ENCODE results near the gene RHBDD2. TPM values are rescaled to one million over a fixed set of nuclear protein-coding genes. Genes with fewer than 3 reads are reported as not detected.
A peak's percentile ranks its signal among the peaks of the same experiment; 100 is the strongest.

Gene RHBDD2
- total RNA-seq, 4 donors from 2014 or later, result 28.5 to 52.1 (median 38.2) TPM

DNA sequence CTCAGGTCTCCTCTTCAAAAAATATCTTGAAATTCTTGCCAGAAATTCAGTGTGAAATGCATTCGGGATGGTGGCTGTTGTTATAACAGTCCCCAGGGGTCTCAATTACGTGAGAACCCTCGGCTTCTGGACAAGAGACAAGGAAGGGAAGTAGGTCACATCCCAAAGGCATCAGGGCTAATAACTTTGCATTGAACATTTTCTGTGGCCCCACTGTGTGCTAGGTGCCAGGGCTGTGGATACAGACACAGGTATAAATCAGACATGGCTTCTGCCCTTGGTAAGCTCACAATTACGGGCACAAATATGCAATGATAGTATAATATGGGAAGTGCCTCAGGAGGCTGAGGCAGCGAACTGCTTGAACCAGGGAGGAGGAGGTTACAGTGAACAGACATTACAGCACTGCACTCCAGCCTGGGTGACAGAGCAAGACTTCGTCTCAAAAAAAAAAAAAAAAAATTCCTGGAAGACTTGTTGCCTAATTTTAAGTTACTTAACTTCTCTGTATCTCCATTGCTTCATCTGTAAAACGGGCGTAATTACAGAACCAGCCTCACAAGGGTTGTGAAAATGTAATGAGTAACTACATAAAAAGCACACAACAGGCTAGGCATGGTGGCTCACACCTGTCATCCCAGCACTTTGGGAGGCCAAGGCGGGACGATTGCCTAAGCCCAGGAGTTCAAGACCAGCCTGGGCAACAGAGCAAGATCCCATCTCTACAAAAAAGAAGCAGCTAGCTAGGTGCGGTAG, 2.5 kb upstream of the RHBDD2 start:
- no peak for ATAC-seq
- no peak overlapping the region for H3K27ac ChIP-seq
- H3K36me3 ChIP-seq, result peaks cover 0 to 2% of the 10 kb centered on the region in 2 donors
- in situ Hi-C loops (cut with MboI; ENCODE audit: low sequenced_read_pairs in 4 of 4), result no loop called here
- H3K27me3 ChIP-seq, result no peaks in the 10 kb centered on the region
- no peak overlapping the region for H3K4me3 ChIP-seq
- no peak for DNase-seq
- intact Hi-C loops (cut with DNase I; ENCODE audit: low total_unique reads), result no loop called here
- TF ChIP-seq POLR2A (IDR thresholded peaks at IDR 0.05), result no peak
- TF ChIP-seq, protein P1, sequence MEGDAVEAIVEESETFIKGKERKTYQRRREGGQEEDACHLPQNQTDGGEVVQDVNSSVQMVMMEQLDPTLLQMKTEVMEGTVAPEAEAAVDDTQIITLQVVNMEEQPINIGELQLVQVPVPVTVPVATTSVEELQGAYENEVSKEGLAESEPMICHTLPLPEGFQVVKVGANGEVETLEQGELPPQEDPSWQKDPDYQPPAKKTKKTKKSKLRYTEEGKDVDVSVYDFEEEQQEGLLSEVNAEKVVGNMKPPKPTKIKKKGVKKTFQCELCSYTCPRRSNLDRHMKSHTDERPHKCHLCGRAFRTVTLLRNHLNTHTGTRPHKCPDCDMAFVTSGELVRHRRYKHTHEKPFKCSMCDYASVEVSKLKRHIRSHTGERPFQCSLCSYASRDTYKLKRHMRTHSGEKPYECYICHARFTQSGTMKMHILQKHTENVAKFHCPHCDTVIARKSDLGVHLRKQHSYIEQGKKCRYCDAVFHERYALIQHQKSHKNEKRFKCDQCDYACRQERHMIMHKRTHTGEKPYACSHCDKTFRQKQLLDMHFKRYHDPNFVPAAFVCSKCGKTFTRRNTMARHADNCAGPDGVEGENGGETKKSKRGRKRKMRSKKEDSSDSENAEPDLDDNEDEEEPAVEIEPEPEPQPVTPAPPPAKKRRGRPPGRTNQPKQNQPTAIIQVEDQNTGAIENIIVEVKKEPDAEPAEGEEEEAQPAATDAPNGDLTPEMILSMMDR (IDR thresholded peaks at IDR 0.05 in 4 of 5, conservative IDR thresholded peaks at IDR 0.05 in 1 of 5), result no peak
- peaks cover 15 to 19% of the 10 kb centered on the region in 2 donors for H3K4me1 ChIP-seq
- H3K9me3 ChIP-seq, result no peaks in the 10 kb centered on the region

DNA sequence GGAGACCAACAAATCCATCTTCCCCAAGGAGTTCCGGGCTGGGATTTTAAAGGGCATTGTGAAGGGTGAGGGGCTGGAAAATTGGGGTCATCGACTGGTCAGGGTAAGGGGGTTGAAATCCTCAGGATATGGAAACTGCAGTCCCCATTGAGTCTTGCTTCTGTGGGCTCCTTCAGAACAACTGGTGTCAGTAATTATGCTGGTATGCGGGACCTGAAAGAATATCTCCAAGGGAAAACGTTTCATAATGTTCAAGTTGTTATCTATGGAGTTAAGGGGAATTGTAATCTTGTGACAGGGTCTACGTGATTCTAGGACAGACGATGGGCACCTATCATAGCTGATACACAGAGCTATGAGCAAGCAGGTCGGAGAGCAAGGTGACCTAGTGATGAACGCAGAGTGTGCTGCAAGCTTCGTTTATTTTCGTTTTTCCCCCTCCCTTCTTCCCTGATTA, 494 bp upstream of the RHBDD2 start:
- H3K4me3 ChIP-seq, result peak overlapping the region; percentile 60 to 90 (median 79)
- in situ Hi-C loops (cut with MboI; ENCODE audit: low sequenced_read_pairs in 4 of 4) (no loop called here), intact Hi-C loops (cut with DNase I; ENCODE audit: low total_unique reads) (loop anchor here (2.0 kb wide), 2 partner anchors 36 to 116 kb away; partner anchors contain the start of genes POR and TMEM120A)
- no peaks in the 10 kb centered on the region for H3K27me3 ChIP-seq
- H3K36me3 ChIP-seq, result peaks cover 0 to 22% of the 10 kb centered on the region in 2 donors
- no peaks in the 10 kb centered on the region for H3K9me3 ChIP-seq
- DNase-seq, result no peak
- H3K27ac ChIP-seq, result peak overlapping the region; percentile 75 to 87 (median 82)
- ATAC-seq, result peak in 1 of 2 donors; percentile 51
- H3K4me1 ChIP-seq, result peaks cover 15 to 19% of the 10 kb centered on the region in 2 donors
- TF ChIP-seq POLR2A (IDR thresholded peaks at IDR 0.05), result no peak
- TF ChIP-seq, protein P1 (IDR thresholded peaks at IDR 0.05 in 4 of 5, conservative IDR thresholded peaks at IDR 0.05 in 1 of 5), result no peak

DNA sequence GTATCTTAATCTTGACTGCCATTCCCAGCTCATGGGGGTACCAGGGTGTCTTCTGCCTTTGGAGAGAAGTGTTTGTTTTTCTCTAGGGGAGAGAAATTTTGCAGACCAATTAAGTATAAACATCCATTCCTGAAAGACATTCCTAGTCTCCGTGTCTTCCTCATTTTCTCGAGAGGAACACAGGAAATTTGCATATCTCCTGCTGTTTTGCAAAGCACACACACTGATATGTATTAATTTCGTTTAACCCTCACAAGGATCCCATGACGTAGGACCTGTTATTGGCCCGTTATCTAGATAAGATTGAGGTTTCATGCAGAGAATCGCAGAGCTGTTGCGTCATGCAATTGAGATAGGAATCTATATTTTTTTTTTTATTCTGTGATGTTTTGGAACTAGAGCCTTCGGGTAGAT, 944 bp downstream of the RHBDD2 start:
- Histone ChIP-seq H3K4me1 (peaks cover 19% of the 10 kb centered on the region in 2 donors), H3K4me3 (peak overlapping the region; percentile 75 to 95 (median 86)), H3K27me3 (no peaks in the 10 kb centered on the region), H3K36me3 (peaks cover 0 to 37% of the 10 kb centered on the region in 2 donors), H3K27ac (peak overlapping the region in 3 of 4 donors; percentile 75 to 82 (median 76)), H3K9me3 (no peaks in the 10 kb centered on the region)
- DNase-seq (no peak), ATAC-seq (no peak)
- in situ Hi-C loops (cut with MboI; ENCODE audit: low sequenced_read_pairs in 4 of 4) (no loop called here), intact Hi-C loops (cut with DNase I; ENCODE audit: low total_unique reads) (loop anchor here (2.0 kb wide), 2 partner anchors 35 to 115 kb away; partner anchors contain the start of genes POR and TMEM120A)
- TF ChIP-seq, protein P1 (IDR thresholded peaks at IDR 0.05 in 4 of 5, conservative IDR thresholded peaks at IDR 0.05 in 1 of 5), result no peak
- TF ChIP-seq POLR2A (IDR thresholded peaks at IDR 0.05), result no peak

DNA sequence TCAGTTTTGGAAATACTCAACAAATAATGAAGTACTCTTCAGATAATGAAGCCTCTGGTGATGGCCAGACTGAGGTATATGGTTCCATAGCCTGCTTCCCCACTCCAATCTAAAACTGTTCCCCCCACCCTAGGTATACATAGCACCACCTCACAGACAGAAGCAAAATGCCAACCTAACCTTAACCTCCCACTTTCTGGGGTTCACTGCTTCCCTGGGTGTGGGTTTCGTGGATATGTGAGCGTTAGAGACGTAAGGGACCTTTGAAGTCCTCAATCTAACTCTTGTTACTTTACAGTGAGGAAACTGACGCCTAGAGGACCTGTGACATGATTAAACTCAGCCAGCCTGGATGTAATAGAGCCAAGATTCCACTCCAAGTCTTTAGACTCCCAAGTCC, 1.4 kb downstream of the RHBDD2 start:
- in situ Hi-C loops (cut with MboI; ENCODE audit: low sequenced_read_pairs in 4 of 4), result no loop called here
- Histone ChIP-seq H3K4me3 (no peak overlapping the region), H3K36me3 (peaks cover 0 to 41% of the 10 kb centered on the region in 2 donors), H3K27me3 (no peaks in the 10 kb centered on the region), H3K27ac (no peak overlapping the region), H3K4me1 (peaks cover 19% of the 10 kb centered on the region in 2 donors), H3K9me3 (no peaks in the 10 kb centered on the region)
- ATAC-seq (no peak), DNase-seq (no peak)
- TF ChIP-seq POLR2A (IDR thresholded peaks at IDR 0.05), result no peak
- TF ChIP-seq, protein P1 (IDR thresholded peaks at IDR 0.05 in 4 of 5, conservative IDR thresholded peaks at IDR 0.05 in 1 of 5), result no peak
- intact Hi-C loops (cut with DNase I; ENCODE audit: low total_unique reads), result no loop called here

Measured in gastrocnemius medialis (tissue), 4 donors.